GM15510 (cell line): Measurements from ENCODE around the gene CXXC1.

Source experiments
- POLR2A ChIP-seq: IDR thresholded peaks from 3 replicates; pipeline ENCODE4 v1.6.1; 2011; ENCODE audit warnings: borderline replicate concordance; ENCODE audit not compliant: insufficient read length; ENCODE audit errors: extremely low read depth

The CXXC1 gene

DNA sequence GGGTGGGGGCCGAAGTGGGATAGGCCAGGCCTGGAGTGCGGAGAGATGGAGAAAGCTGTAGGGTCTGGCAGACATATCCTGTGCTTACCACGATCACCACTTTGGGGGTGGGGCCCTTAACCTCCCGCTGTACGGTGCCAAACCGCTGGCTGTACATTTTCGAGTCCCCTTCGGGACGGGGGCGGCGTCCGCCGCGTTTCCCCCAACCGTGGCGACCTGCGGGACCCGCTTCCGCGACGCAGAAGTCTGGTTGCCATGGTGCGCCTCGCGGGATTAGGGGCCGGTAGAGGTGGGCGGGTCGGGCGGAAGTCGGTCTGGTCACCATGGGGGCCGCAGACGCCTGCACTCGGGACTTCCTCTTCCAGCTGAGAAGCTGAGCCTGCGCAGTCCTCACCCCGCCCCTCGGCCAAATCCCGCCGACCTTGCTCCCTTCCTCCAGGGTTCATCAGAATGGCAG, 21.2 kb downstream of the CXXC1 start, which contains the start of gene CFAP53:
TSS of gene CFAP53 (minus strand) at position 248 of the 457 bp plus-strand sequence. CDS start at position 157, 91 bp downstream.
- peak; percentile 41 for TF ChIP-seq POLR2A

DNA sequence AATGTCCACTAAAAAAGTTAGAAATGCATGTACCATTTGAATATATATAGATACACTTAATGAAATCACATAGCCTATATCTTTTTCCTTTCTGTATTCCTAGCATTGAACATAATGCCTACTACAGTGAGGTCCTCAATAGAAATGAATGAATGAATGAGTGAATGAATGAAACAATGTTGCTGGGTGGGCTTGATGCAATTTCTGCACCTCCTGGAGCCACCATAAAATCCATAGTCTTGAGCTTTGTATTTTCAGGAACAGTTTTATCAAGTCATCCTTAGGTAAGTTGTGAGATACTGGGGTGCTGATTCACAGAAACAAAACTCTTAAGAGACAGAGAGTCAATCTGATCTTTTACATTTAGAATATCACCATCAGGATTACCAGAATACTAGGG, 24.5 kb downstream of the CXXC1 start:
- no peak for TF ChIP-seq POLR2A

DNA sequence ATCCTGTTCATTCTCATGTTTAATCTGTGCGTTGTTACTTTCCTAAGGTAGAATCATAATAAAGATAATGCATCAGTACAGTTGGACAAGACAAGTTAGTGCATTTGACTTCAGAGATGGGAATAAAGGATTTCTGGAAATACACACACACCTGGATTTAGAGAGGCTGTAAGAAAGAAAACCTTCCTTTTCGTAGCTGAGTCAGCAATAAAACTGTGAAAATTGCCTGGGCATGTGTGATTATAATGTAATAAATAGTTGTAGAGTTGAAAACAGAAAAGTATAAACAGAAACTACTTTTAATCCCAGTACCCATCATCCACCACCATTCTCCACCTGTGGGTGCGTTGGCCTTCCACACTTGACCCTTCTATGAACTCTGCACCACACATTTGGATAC, 36.6 kb downstream of the CXXC1 start:
- TF ChIP-seq POLR2A: no peak

DNA sequence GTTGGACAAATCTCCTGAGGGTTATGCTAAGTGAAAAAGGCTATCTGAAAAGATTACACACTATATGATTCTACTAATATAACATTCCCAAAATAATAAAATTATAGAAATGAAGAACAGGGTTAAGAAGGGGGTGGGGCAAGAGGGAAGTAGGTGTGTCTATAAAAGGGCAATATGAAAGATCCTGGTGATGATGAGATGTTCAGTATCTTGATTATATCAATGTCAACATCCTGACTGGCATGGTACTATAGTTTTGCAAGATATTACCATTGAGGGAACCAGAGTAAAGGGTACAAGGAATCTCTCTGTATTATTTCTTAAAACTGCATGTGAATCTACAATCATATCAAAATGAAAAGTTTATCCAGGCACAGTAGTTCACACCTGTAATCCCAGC, 37.9 kb downstream of the CXXC1 start:
- no peak for TF ChIP-seq POLR2A

DNA sequence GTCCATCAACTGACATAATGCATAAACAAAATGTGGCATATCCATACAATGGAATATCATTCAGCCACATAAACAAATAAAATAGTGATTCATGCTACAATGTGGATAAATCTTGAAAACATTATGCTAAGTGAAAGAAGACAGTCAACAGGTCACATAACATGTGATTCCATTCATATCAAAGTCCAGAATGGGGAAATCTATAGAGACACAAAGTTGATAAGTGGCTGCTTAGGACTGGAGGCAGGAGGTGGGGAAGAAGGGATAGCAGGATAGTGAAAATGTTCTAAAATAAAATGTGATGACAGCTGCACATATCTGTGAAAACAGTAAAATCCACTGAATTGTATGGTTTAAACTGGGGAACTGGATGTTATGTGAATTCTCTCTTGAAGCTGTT, 39.9 kb downstream of the CXXC1 start:
- no peak for TF ChIP-seq POLR2A

DNA sequence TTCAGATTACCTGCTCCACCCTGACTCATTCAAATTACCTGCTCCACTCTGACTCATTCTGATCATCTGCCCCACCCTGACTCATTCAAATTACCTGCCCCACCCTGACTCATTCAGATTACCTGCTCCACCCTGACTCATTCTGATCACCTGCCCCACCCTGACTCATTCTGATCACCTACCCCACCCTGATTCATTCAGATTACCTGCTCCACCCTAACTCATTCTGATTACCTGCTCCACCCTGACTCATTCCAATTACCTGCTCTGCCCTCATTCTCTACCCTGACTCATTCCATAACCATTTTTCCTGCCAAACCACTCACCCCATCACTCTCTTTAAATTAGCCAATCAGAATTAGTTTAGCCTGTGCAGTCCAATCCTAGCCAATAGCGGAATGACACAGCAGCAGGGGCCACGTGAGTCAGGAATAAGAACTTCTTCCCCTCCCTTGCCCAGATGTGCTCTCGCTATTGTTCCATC, 47.4 kb downstream of the CXXC1 start:
- no peak for TF ChIP-seq POLR2A

DNA sequence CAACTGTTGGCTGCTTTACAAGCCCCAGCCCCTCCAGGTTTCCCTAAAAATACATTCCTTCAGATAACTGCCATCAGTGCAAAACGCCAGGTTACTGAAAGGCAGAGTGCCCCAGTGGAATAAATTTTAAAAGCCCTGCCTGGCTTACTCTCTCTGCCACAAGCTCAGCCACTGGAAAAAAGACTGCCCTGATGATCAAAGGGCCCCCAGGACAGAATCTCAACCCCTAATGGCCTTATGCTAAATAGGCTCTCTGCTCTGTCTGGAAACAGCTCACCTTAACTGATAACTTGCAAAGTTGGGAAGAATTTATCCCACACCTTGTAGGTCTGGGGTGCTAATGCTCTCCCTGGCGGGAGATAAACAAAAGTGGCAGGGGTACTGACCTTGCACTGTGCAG, 55.1 kb downstream of the CXXC1 start:
- TF ChIP-seq POLR2A: no peak
